Germinal center (tissue), 1 donor: ENCODE measurements around the gene PLEKHA8.

ENCODE experiments used
- DNase-seq: peaks from one replicate; pipeline ENCODE4 v3.0.0; 2012; ENCODE audit warnings: mixed read lengths, low spot score

Gene PLEKHA8

DNA sequence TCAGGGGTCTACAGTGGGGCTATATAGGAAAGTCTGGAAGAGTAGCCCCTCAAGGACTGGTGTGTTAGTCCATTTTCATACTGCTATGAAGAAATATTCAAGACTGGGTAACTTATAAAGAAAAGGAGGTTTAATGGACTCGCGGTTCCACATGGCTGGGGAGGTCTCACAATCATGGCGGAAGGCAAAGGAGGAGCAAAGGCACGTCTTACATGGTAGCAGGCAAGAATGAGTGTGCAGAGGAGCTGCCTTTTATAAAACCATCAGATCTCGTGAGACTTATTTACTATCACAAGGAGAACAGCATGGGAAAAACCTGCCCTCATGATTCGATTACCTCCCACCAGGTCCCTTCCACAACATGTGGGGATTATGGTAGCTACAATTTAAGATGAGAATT lies 4.7 kb upstream of the PLEKHA8 start:
- no peak for DNase-seq

DNA sequence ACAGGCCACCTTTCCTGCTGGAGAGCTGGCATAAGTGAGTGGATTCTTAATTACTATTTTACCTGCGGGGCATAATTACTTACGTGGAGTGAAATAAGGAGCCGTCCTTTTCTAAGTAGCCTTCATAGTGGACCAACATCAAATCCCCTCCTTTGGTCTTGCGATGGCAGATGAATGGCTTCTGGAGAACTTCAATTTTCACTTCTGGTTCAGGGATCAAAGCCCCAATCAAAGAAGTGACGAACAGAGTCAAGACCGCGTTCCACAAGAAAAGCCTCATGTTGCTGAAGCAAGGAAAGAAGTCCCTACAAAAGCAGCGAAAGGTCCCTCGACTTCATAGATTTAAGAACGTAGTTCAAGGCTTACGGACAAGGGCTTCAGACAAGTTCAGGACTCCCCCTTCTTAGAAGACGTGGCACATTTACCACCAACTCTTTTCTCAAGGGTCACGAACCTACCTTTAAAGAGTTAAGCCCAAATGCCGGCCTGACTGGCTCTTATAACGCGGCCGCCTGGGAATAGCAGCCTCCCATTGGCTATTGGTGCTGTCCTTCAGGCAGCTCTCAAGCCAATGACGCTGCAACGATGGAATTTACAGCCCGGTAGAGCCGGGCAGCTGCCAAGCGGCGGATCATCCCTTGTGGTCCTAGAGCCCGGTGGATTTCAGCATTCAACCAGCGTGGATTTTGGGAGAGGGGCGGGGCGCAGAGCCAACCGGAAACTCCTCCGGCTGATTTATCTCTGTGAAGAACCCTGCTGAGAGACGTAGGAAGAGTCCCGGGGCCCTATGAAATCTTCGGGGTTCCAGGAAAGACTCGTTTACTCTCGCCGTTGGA lies 1.8 kb upstream of the PLEKHA8 start, which contains the start of gene FKBP14:
Gene FKBP14, minus strand, starts transcription at position 474 of the 836 bp plus-strand sequence. Its CDS starts 194 bp downstream, at position 280.
- DNase-seq: peak; percentile 94

DNA sequence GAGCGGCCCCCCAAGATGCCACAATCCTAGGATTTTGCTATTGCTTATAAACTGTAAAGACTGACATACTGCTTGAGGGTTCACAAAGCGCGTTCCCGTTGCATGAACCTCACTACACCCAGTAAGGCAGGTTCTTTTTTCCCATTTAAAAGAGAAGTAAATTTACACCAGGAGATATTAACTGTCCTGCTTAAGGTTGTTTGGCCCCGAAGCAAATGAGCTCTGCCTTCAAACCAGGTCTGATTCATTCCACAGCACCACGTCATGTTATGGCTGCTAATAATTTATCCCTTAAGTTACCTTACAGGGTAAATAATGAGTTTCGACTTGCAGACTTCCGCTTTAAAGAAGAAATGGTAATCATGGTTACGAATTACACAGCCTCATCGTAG lies 1.2 kb upstream of the PLEKHA8 start:
- peak; percentile 76 for DNase-seq

DNA sequence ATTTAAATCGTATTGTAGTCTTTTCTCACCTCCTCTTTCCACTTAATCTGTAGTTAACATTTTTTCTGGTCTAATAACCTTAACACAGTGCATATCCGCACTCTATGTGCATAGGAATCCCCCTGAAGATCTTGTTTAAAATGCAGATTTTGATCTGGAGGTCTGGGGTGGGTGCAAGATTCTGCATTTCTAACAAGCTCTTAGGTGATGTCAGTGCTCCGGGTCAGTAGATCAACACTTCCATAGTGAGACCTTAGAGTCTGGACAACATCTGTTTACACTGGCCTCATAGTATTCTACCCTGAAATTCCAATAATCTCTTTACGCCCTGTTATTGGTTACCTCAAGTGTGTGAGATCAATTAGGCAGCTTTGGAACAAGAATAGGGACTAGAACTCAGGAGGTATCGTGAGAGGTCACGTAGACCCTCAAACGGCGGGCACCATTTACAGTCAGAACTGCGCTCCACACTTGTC lies 434 bp upstream of the PLEKHA8 start:
- DNase-seq: peak; percentile 30

DNA sequence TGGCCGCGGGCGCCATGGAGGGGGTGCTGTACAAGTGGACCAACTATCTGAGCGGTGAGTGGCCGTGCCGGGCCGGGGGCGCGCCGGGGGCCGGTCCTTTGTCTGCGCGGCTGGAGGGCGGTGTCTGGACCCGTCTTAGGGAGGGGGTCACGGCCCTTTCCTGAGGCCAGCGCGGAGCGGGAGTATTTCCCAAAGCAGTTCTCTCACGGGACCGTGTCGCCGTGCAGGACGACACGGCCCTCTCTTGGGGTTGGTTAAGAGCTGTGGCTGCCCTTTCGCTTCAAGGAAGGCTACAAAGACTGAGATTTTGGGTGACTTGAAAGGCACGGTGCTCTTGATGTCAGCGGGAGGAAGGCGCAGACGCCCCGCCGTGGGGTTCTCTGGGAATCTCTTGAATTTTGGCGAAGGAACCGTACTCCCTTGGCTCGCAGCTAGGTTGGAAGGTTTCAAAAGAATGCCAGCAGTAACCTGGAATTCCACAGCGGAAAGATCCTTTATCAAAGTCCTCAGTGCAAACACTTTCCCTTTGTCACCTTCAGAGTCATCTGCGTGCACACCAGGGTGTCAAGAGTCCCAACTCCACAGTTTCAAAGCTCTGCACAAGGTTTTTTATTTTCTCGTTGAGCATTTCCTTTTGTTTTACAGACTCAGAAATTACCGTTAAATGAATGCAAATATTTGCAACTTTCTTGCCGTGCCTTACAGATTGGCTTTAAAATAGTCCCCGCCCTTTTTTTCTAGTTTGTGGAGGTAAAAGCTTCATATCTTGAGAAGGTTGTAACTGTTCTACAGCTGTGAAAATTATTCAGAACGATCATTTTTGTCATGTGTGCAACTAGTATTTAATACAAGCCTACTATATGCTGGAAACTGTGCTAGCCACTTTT lies 780 bp downstream of the PLEKHA8 start:
- DNase-seq: peak; percentile 58

DNA sequence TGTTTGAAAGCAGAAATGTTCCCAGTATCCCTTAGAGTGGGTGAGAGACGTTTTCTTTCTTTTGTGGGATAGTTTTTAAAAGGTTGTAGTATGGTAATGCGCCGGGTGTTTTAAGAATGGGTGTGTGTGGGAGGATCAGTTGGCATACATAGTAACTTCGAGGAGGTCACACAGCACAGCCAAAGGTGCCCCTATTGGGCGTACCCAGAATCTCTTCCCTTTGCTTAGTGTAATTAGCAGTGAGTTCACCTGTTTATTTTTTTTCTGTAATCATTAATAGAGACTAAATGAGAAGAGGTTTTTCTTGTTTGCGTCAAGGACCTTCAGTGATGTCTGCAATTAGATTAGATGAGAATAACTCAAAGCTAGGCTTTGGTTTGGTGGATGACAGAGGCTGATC lies 1.5 kb downstream of the PLEKHA8 start:
- peak; percentile 51 for DNase-seq

DNA sequence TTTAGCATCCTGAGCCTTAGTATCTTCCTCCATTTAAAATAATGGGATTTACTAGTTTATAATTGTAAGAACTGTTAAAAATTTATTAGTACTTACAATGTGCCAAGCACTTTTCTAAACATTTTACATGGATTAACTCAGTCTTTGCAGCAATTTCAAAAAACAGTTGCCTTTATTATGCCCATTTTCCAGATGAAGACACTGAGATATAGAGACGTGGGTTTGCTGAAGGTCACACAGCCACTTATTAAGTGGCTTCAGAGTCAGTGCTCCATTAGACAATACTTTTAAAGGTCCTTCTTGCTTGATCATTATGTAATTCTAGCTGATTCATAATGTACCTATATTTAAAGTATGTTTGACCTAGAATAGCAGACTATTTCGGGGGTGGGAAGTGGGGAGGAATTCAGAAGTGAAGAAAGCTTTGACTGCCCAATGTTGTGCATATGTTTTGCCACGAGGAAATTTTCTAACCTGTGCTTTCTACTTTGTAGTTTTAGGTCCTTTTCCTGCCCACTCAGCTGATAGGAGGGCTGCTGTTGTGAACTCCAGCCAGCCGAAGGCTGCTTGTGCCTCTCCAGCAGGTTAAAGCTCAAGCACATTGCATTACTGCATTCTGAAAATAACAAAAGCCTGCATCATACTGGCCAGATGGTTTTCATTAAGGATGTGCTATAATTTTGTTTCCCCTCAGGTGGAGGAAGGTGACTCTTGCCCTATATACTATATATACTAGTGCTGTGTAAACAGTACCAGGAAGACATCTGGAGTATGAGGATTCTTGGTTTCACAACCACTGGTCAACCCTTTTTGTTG lies 4.3 kb downstream of the PLEKHA8 start:
- DNase-seq: no peak

DNA sequence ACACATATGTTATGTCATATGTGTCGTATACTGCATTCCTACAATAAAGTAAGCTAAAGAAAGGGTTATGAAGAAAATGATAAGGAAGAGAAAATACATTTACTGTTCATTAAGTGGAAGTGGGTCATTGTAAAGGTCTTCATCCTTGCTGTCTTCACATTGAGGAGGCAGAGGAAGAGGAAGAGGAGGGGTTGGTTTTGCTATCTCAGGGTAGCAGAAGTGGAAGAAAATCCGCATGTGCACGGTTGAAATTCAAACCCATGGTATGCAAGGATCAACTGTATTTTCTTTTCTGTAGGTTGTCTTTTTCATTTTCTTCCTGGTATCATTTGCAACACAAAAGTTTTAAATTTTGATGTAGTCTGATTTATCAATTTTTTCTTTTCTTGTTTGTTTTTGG lies 6.3 kb downstream of the PLEKHA8 start:
- no peak for DNase-seq

DNA sequence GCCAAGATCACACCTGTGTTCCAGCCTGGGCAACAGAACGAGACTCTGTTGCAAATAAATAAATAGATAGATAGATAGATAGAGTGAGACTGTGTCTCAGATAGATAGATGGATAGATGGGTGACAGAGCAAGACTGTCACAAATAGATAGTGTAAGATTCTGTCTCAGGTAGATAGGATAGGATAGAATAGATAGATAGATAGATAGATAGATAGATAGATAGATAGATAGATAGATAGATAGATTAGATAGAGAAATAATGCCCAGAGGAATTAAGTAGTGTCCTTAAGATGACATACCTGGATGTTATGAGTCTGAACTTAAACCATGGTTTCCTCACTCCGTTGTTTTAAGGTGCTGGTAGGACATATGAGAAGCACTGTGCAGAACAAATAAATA lies 8.0 kb downstream of the PLEKHA8 start:
- DNase-seq: no peak

DNA sequence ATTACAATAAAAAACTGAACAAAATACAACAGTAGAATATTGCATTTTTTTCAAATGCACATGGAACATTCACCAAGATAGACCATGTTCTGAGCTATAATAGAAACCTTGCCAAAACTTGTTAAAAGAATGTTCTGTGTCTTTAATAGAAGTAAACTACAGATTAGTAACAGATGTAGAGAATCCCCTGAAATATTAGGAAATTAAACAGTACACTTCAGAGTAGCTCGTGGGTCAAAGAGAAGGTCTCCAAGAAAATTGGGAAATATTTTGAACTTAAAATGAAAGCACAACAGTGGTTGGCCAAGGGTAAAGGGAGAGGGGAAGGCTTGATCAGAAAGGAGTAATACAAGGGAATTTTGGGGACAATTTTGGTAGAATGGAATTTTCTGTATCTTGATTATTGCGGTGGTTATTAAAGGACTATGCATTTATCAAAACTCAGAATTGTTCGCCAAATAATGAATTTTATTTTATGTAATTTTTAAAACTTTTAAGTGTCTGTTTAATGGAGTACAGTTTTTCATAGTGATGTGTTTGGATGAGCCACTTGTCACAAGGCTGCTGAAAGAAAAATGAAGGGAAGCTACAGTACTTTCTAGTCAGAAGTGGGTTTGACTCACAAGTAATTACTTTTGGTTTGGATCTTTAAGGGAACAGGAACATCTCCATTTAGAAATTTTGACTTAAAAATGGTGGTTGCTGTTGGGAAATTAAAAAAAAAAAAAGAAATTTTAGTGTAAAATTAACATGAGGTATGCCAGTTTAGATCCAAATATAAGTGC lies 10.2 kb downstream of the PLEKHA8 start:
- DNase-seq: no peak

DNA sequence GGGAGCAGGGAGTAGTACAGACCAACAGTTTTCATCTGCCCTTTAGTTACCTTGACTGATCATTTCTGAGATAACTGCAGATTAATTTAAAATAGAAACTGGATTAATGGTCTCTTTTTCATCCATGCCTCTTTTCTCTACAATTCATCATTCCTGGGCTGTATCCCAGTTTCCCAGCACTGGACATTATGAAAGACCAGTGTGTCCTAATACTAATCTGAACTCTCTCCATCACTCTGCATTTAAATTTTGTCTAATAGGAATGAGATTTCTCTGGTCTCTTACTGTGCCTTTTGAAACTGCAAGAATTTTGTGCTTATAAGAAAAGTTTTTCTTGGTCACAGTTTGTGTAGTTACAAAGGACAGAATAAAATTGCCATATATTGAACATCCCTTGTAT lies 12.7 kb downstream of the PLEKHA8 start:
- no peak for DNase-seq

DNA sequence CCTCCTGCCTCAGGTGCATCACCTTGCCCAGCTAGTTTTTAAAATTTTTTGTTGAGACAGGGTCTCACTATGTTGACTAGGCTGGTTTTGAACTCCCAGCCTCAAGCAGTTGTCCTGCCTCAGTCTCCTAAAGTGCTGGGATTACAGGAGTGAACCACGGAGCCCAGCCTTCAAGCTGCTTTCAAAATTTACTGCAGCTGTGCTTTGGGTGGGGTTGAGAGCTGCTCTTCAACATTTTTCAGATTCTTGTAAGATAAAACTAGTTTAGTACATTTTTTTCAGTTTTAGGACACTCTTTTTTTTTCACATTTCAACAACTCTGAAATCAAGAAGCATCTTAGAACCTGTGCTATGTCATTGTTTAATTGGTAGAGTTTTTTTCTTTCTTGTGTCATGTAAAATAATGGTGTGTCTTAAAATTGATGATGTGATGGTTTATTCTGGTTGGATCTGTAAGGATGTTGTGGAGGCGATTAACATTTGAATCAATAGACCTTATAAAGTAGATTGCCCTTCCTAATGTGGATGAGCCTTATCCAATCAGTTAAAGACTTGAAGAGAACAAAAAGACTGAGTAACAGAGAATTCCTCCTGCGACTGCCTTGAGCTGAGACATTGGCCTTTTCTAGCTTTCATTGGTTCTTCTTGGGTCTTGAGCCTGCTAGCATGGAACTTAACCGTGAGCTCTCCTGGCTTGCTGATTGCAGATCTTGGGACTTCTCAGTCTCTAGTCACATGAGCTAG lies 13.5 kb downstream of the PLEKHA8 start:
- DNase-seq: no peak

DNA sequence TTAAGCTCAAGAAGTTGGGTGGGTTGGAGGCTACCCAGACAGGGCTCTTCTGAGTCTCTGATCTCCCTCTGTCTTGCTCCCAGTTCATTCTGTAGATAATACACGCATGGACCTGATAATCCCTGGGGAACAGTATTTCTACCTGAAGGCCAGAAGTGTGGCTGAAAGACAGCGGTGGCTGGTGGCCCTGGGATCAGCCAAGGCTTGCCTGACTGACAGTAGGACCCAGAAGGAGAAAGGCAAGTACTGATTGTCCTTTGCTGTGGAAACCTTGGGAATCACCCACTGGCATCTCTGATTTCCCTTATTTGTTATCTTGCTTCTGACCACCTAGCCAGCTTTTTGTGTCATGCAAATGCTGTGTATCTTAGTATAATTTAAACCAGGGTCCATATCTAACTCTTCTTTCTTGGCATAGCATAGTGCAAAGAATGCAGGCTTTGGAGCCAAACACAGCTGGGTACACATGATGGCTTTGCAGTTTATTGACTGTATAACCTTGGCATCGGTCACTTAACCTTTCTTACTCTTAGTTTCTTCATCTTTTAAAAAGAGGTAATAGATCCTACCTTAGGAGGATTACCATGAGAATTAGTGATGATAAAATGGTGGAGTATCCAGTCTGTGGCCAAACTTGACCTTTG lies 18.0 kb downstream of the PLEKHA8 start:
- DNase-seq: no peak

DNA sequence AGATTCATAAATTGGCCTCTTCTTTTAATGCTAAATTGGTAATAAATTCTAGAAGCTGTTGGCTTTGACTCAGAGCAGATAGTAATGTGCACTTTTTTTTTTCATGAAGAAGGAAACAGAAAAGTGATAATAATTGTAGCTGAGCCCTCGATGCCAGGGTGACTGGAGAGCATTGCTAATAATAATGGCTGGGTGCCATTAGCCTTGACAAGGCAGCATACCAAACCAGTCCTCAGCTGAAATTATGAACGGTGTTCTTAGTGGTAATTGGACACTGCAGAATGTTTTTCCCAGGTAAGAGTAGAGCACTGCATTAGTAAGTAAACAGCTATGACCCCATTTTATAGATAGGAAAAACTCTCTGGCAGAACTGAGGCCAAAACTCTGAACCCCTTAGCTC lies 18.9 kb downstream of the PLEKHA8 start:
- no peak for DNase-seq

DNA sequence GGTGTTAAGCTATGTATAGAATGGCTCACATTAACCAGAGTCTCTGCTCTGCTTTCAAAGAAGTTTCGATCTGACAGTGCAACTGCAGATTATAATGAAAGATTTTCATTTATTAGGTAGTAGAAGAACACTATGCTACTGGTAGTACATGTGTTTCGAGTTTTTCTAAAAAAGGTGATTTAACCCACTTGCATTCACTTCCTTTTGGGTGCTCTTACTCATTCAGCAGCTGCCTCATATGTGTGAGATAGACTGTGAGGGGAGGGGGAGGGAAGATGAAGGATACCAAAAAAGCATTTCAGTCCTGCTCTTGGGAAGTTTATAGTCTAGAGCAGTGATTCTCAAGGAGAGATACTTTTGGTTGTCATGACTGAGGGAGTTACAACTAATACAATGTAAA lies 20.4 kb downstream of the PLEKHA8 start:
- no peak for DNase-seq

DNA sequence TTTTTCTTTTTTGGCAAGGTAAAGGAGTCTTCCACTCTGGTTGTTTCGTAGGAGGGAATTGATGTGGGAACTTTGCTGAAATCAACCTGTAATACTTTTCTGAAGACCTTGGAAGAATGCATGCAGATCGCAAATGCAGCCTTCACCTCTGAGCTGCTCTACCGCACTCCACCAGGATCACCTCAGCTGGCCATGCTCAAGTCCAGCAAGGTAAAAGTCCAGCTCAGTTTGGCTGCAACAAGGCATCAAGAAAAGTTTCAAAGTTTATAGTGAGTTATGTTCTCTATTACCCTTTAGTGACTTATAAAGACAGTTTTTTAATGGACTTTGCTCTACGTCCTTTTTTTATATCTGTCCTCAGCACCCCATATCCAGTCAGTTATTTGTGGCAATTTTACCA lies 21.0 kb downstream of the PLEKHA8 start:
- DNase-seq: no peak

DNA sequence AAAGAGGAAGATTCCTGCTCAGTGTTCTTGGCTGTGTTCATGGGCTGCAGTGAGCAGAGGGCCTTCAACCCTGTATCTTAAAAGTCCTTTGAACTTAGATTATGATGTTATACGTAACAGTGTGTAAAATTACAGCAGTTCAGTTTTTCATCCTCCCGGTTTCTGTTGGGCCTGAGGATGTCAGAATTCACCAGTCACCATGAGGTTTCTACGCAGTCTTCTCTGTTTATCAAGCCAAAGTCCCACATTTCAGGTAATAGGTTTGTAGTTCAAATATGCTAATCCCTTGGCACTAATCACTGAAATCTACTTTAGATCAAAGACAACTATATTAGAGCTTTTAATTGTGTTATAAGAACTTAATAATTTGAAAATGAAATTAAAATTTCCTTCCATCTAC lies 24.9 kb downstream of the PLEKHA8 start:
- DNase-seq: no peak

DNA sequence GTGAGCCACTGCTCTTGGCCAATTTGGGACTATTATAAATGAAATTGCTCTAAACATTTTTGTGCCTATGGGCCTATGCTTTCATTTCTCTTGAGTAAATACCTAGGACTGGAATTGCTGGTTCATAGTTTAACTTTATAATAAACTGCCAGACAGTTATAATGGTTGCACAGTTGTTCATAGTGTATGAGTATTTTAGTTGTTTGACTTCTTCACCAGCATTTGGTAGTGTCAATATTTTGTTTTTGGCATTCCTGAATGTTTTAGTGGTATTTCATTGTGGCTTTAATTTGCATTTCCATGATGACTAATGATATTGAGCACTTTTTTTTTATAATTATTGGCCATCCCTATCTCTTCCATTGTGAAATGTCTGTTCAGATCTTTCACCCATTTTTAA lies 29.5 kb downstream of the PLEKHA8 start:
- DNase-seq: no peak

DNA sequence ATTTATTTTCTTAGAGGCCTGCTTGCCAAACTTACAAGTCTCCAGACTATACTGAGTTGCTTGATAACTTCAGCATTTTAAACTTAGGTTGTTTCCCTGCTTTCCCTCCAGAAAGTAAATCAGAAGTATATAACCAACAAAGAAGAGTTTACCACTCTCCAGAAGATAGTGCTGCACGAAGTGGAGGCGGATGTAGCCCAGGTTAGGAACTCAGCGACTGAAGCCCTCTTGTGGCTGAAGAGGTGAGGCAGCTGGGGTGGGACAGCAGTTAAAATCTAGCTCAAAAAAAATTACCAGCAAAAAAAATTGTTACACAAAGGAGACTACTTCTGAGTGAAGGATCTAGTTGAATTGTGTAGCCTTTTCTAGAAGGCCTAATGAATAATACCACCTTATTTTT lies 33.6 kb downstream of the PLEKHA8 start:
- DNase-seq: peak; percentile 38

DNA sequence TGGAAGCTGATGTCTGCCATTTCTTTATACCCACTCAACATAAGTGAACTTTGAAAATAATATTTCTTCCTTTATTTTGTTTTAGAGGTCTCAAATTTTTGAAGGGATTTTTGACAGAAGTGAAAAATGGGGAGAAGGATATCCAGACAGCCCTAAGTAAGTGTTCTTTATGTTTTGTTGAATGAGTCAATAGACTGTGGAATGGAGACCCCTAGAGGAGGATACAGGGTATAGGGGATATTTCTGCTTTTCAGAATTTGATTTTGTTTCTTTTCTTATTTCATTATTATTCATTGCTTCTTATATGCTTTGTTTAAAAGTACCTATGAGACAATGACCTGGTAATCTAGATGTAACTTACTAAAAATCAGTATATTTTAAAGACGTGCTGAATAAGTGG lies 34.4 kb downstream of the PLEKHA8 start:
- DNase-seq: peak; percentile 41
